Smooth muscle cell (in vitro differentiated cells): Measurements from ENCODE around the gene SLC36A2. TPM values are rescaled to one million over a fixed set of nuclear protein-coding genes. Genes with fewer than 3 reads are reported as not detected.

Experiments used
- DNase-seq: peaks from one replicate; lab custom pipeline; 2025; ENCODE audit not compliant: unreplicated experiment; lab: John Stamatoyannopoulos, UW
- H2AFZ ChIP-seq: fragments of 200-600 bp; sonication (generic); 2 replicates; pipeline ENCODE4 v1.6.0; 2016; ENCODE audit warnings: antibody characterized with exemption, low read depth, mild to moderate bottlenecking
- H3F3A ChIP-seq: fragments of 200-600 bp; sonication (generic); 2 replicates; pipeline ENCODE4 v1.6.0; 2017; ENCODE audit warnings: antibody characterized with exemption, low read depth
- H3K27ac ChIP-seq: fragments of 200-600 bp; sonication (generic); 2 replicates; pipeline ENCODE4 v1.5.1; 2016; ENCODE audit warnings: low read depth, mild to moderate bottlenecking
- H3K27me3 ChIP-seq: fragments of 200-600 bp; sonication (generic); 2 replicates; pipeline ENCODE4 v1.6.1; 2016; ENCODE audit warnings: low read depth, mild to moderate bottlenecking
- H3K36me3 ChIP-seq: fragments of 200-600 bp; sonication (generic); 2 replicates; pipeline ENCODE4 v1.5.1; 2016; ENCODE audit warnings: low read depth
- H3K4me1 ChIP-seq: fragments of 200-600 bp; sonication (generic); 2 replicates; pipeline ENCODE4 v1.5.1; 2016; ENCODE audit warnings: low read depth
- H3K4me2 ChIP-seq: fragments of 200-600 bp; sonication (generic); 2 replicates; pipeline ENCODE4 v1.6.0; 2016; ENCODE audit warnings: mild to moderate bottlenecking
- H3K4me3 ChIP-seq: fragments of 200-600 bp; sonication (generic); 2 replicates; pipeline ENCODE4 v1.5.1; 2016; ENCODE audit warnings: mild to moderate bottlenecking
- H3K79me2 ChIP-seq: fragments of 200-600 bp; sonication (generic); 2 replicates; pipeline ENCODE4 v1.6.0; 2016; ENCODE audit warnings: low read depth, mild to moderate bottlenecking
- H3K9ac ChIP-seq: fragments of 200-600 bp; sonication (generic); 2 replicates; pipeline ENCODE4 v1.6.0; 2016; ENCODE audit warnings: low read depth
- H3K9me3 ChIP-seq: fragments of 200-600 bp; sonication (generic); replicated peaks from 2 replicates; pipeline ENCODE4 v1.5.1; 2016; ENCODE audit warnings: low read depth
- H4K20me1 ChIP-seq: fragments of 200-600 bp; sonication (generic); 2 replicates; pipeline ENCODE4 v1.6.0; 2016; ENCODE audit warnings: low read depth
- WGBS: methylation state at CpG from one replicate; pipeline ENCODE4 v1.1.7; 2016; ENCODE audit warnings: low lambda C conversion rate; 5-methylcytosine and 5-hydroxymethylcytosine counted together
- polyA plus RNA-seq: library from polyadenylated mRNA; unstranded; fragments of >200 nt; fragmentation: Nextera tagmentation; extraction: Ambion mirVana; gene quantifications from 2 replicates; pipeline ENCODE4 v1.2.1, GENCODE V29; 2016
- total RNA-seq: library from RNA; depleted of rRNA; stranded (reverse); fragments of >200 nt; gene quantifications from 2 replicates; pipeline ENCODE4 v1.2.3, GENCODE V29; 2014
- TF ChIP-seq, protein P1 (sequence below): fragments of 200-600 bp; sonication (generic); IDR thresholded peaks from 2 replicates; pipeline ENCODE4 v1.5.1; 2017; ENCODE audit warnings: borderline replicate concordance, mild to moderate bottlenecking, antibody characterized with exemption; ENCODE audit not compliant: insufficient read depth, poor library complexity, severe bottlenecking

The SLC36A2 gene
- total and polyA plus RNA-seq, 2 experiments from 2014 or later: not detected

- 77% methylated on average over 3 of the region's 3 CpGs for WGBS
- H4K20me1 ChIP-seq: no peaks in the 10 kb centered on the region
- no peaks in the 10 kb centered on the region for H3K36me3 ChIP-seq
- H3F3A ChIP-seq: no peaks in the 10 kb centered on the region
- H3K4me3 ChIP-seq: no peak overlapping the region
- H3K27me3 ChIP-seq: no peaks in the 10 kb centered on the region
- H3K4me2 ChIP-seq: no peak overlapping the region
- H3K79me2 ChIP-seq: no peaks in the 10 kb centered on the region
- no peak overlapping the region for H3K27ac ChIP-seq
- H3K4me1 ChIP-seq: no peaks in the 10 kb centered on the region
- no peak overlapping the region for H2AFZ ChIP-seq
- no peak overlapping the region for H3K9ac ChIP-seq
- TF ChIP-seq, protein P1, sequence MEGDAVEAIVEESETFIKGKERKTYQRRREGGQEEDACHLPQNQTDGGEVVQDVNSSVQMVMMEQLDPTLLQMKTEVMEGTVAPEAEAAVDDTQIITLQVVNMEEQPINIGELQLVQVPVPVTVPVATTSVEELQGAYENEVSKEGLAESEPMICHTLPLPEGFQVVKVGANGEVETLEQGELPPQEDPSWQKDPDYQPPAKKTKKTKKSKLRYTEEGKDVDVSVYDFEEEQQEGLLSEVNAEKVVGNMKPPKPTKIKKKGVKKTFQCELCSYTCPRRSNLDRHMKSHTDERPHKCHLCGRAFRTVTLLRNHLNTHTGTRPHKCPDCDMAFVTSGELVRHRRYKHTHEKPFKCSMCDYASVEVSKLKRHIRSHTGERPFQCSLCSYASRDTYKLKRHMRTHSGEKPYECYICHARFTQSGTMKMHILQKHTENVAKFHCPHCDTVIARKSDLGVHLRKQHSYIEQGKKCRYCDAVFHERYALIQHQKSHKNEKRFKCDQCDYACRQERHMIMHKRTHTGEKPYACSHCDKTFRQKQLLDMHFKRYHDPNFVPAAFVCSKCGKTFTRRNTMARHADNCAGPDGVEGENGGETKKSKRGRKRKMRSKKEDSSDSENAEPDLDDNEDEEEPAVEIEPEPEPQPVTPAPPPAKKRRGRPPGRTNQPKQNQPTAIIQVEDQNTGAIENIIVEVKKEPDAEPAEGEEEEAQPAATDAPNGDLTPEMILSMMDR: no peak
- DNase-seq: no peak
- peaks cover 9% of the 10 kb centered on the region for H3K9me3 ChIP-seq
Measured at GRCh38 chr5:151357097-151357496, 9.7 kb upstream of the SLC36A2 start.

DNA sequence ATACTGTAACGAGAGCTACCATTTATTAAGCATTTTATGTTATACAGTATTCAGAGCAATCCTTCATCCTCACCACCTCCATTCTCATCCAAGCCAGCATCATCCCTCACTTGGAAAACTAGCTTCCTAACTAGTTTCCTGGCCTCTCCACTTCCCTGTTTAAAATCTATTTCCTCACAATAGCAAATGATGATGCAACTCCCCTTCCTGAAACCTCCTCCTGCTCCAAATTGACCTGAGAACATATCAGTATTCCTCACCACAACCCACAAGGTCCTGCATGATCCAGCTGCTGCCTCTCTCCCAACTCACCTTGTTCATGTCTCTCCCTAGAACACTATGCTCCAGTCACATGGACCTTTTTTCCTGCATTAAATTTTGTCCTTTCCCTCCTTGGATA lies 4.3 kb upstream of the SLC36A2 start:
- 95% methylated on average over 1 of the region's 1 CpG for WGBS
- H3K4me1 ChIP-seq: peaks cover 14% of the 10 kb centered on the region
- no peak overlapping the region for H3K9ac ChIP-seq
- H3K9me3 ChIP-seq: no peaks in the 10 kb centered on the region
- no peak overlapping the region for H3K4me3 ChIP-seq
- H3K27me3 ChIP-seq: peaks cover 3% of the 10 kb centered on the region
- TF ChIP-seq, protein P1: no peak
- H3F3A ChIP-seq: no peaks in the 10 kb centered on the region
- H3K27ac ChIP-seq: no peak overlapping the region
- DNase-seq: no peak
- no peaks in the 10 kb centered on the region for H4K20me1 ChIP-seq
- no peaks in the 10 kb centered on the region for H3K36me3 ChIP-seq
- no peak overlapping the region for H3K4me2 ChIP-seq
- no peaks in the 10 kb centered on the region for H3K79me2 ChIP-seq
- no peak overlapping the region for H2AFZ ChIP-seq

GRCh38 chr5:151348789-151349188 lies 1.4 kb upstream of the SLC36A2 start:
- no peak overlapping the region for H3K4me2 ChIP-seq
- no peak overlapping the region for H3K4me3 ChIP-seq
- H3K79me2 ChIP-seq: no peaks in the 10 kb centered on the region
- H3K27ac ChIP-seq: no peak overlapping the region
- peaks cover 21% of the 10 kb centered on the region for H3K4me1 ChIP-seq
- H3F3A ChIP-seq: no peaks in the 10 kb centered on the region
- TF ChIP-seq, protein P1: no peak
- peaks cover 7% of the 10 kb centered on the region for H3K27me3 ChIP-seq
- no peaks in the 10 kb centered on the region for H4K20me1 ChIP-seq
- no peak overlapping the region for H2AFZ ChIP-seq
- no peak overlapping the region for H3K9ac ChIP-seq
- no peaks in the 10 kb centered on the region for H3K36me3 ChIP-seq
- 78% methylated on average over 6 of the region's 6 CpGs for WGBS
- H3K9me3 ChIP-seq: no peaks in the 10 kb centered on the region
- no peak for DNase-seq

DNA sequence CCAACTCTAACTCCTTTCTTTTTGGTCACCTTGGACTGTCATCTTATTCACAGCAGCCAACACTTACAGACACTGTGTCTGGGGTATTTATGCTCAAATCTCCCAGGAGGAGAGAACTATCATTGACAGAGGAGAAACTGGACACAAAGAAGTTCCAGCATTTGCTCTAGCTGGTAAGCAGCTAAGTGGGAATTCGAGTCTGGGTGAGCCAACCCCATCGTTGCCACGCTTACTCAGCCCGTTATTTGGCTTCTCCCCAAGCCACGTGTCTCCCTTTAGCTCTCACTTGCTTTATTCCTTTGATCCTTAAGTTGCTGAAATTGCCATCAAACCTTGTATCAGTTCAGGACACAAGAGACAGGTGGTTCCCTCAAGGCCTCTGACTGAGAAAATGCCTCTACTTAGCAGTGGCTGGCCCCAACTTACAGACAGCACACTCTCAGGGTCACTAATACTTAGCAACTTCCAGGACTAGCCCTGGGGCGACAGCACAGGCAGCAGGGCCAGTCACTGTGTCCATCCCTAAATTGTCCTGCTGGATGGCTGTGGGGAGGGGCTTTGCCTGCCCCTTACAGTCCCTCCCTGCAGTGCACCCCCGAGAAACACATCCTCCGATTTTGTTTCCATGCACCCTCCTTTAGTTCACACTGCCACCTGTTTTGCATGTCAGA lies 1.4 kb downstream of the SLC36A2 start:
- WGBS: 71% methylated on average over 8 of the region's 8 CpGs
- Histone ChIP-seq H4K20me1 (no peaks in the 10 kb centered on the region), H3K36me3 (no peaks in the 10 kb centered on the region), H3K9ac (no peak overlapping the region), H3F3A (no peaks in the 10 kb centered on the region), H3K27ac (no peak overlapping the region), H3K4me3 (no peak overlapping the region), H3K4me1 (peaks cover 21% of the 10 kb centered on the region), H3K4me2 (no peak overlapping the region), H3K27me3 (peaks cover 22% of the 10 kb centered on the region), H3K79me2 (no peaks in the 10 kb centered on the region), H3K9me3 (no peaks in the 10 kb centered on the region), H2AFZ (no peak overlapping the region)
- DNase-seq: no peak
- TF ChIP-seq, protein P1: no peak
